ENCODE measurements around the gene SGK1.

GRCh38 chr6:134315189-134315588 is 2.7 kb downstream of the SGK1 start:
- TF ChIP-seq CTCF (IDR thresholded peaks at IDR 0.05 in 8 of 11, conservative IDR thresholded peaks at IDR 0.05 in 3 of 11): no peak
- TF ChIP-seq POLR2A (IDR thresholded peaks at IDR 0.05): no peak
